Stimulated activated CD8-positive, alpha-beta memory T cell treated with anti-CD3 and anti-CD28 coated beads, Interleukin-15, amount 100 ng/mL, for 1 hour (primary cell): ENCODE data around the gene CPNE4.
"Not testable (repeated sequence)": the region's sequence is repeated elsewhere in the genome, so short reads cannot be mapped to it uniquely, and the experiment has no call there.

Source experiments
- DNase-seq: peaks from one replicate; pipeline ENCODE4 v3.0.0-alpha.2; 2020; ENCODE audit warnings: low read depth

The CPNE4 gene

GRCh38 chr3:132034486-132035464, at the start of gene CPNE4:
Gene CPNE4, minus strand, starts transcription at chr3:132035014.
- peak; percentile 2 for DNase-seq

- no peak for DNase-seq
Observed at GRCh38 chr3:132083583-132084279, 48.9 kb upstream of the CPNE4 start.

GRCh38 chr3:132083159-132083558, 48.3 kb upstream of the CPNE4 start:
- DNase-seq, result no peak

- no peak for DNase-seq
Observed at GRCh38 chr3:132079147-132079546, 44.3 kb upstream of the CPNE4 start.

GRCh38 chr3:132073771-132074170, 39.0 kb upstream of the CPNE4 start:
- no peak for DNase-seq

- no peak for DNase-seq
Observed at GRCh38 chr3:132071043-132071442, 36.2 kb upstream of the CPNE4 start.

GRCh38 chr3:132064114-132064513, 29.3 kb upstream of the CPNE4 start:
- DNase-seq, result no peak

- DNase-seq, result no peak
Observed at GRCh38 chr3:132062535-132062934, 27.7 kb upstream of the CPNE4 start.

- DNase-seq, result no peak
Observed at GRCh38 chr3:132055872-132056271, 21.1 kb upstream of the CPNE4 start.

- DNase-seq, result no peak
Observed at GRCh38 chr3:132047209-132047608, 12.4 kb upstream of the CPNE4 start.

- DNase-seq, result not testable (repeated sequence)
Observed at GRCh38 chr3:132044874-132045273, 10.1 kb upstream of the CPNE4 start.

- DNase-seq, result no peak
Observed at GRCh38 chr3:132042681-132043080, 7.9 kb upstream of the CPNE4 start.

GRCh38 chr3:132038198-132038825, 3.5 kb upstream of the CPNE4 start:
- DNase-seq, result no peak

- no peak for DNase-seq
Observed at GRCh38 chr3:132037581-132037980, 2.8 kb upstream of the CPNE4 start.

GRCh38 chr3:132037056-132037455, 2.2 kb upstream of the CPNE4 start:
- DNase-seq, result no peak

GRCh38 chr3:132034097-132034485, 723 bp downstream of the CPNE4 start:
- DNase-seq, result no peak

- no peak for DNase-seq
Observed at GRCh38 chr3:132033471-132033870, 1.3 kb downstream of the CPNE4 start.

GRCh38 chr3:132032959-132033358, 1.9 kb downstream of the CPNE4 start:
- no peak for DNase-seq

GRCh38 chr3:132029182-132029902, 5.5 kb downstream of the CPNE4 start:
- no peak for DNase-seq

GRCh38 chr3:132022914-132023313, 11.9 kb downstream of the CPNE4 start:
- DNase-seq, result no peak

- no peak for DNase-seq
Observed at GRCh38 chr3:132020058-132020457, 14.8 kb downstream of the CPNE4 start.

GRCh38 chr3:132017137-132017536, 17.7 kb downstream of the CPNE4 start:
- no peak for DNase-seq
